HL-60 (cell line): Measurements from ENCODE around the gene DCTN1.

Experiments
- DNase-seq, 2 experiments: peaks; one replicate each; pipeline ENCODE4 v3.0.0-alpha.2; 2010 to 2020; ENCODE audit warnings: low read depth in 1 of 2, low spot score in 1 of 2
- H3K27ac ChIP-seq: fragments of 250-450 bp; sonication (Bioruptor Pico); replicated peaks from 2 replicates; pipeline ENCODE4 v1.5.1; 2020; ENCODE audit warnings: mild to moderate bottlenecking, moderate library complexity
- H3K27me3 ChIP-seq: fragments of 250-450 bp; sonication (Bioruptor Pico); 2 replicates; pipeline ENCODE4 v1.5.1; 2021; ENCODE audit warnings: mild to moderate bottlenecking, moderate library complexity; ENCODE audit not compliant: insufficient read depth, poor library complexity, severe bottlenecking
- H3K4me3 ChIP-seq: replicated peaks from 2 replicates; pipeline ENCODE4 v1.5.1; 2011; ENCODE audit warnings: mild to moderate bottlenecking, control low read depth, low read length; ENCODE audit not compliant: insufficient read depth
- GABPA ChIP-seq: IDR thresholded peaks from 2 replicates; pipeline ENCODE4 v1.6.1; 2012; ENCODE audit warnings: low read depth
- POLR2AphosphoS5 ChIP-seq: IDR thresholded peaks from 2 replicates; pipeline ENCODE4 v1.6.1; 2012; ENCODE audit warnings: low read depth
- REST ChIP-seq: IDR thresholded peaks from 2 replicates; pipeline ENCODE4 v1.6.1; 2012; ENCODE audit warnings: low read depth; ENCODE audit not compliant: insufficient replicate concordance
- SPI1 ChIP-seq: IDR thresholded peaks from 2 replicates; pipeline ENCODE4 v1.6.1; 2012; ENCODE audit warnings: low read depth, mild to moderate bottlenecking, borderline replicate concordance
- TF ChIP-seq, protein P1 (sequence below): IDR thresholded peaks from one replicate; pipeline ENCODE4 v1.5.1; 2011; ENCODE audit warnings: low read length, control low read depth, inconsistent platforms; ENCODE audit not compliant: insufficient read depth

DCTN1 gene

GRCh38 chr2:74383254-74383653 lies 3.1 kb upstream of the DCTN1 start:
- Histone ChIP-seq H3K4me3 (no peak overlapping the region), H3K27me3 (no peaks in the 10 kb centered on the region), H3K27ac (no peak overlapping the region)
- DNase-seq = no peak
- TF ChIP-seq POLR2AphosphoS5 = no peak

DNA sequence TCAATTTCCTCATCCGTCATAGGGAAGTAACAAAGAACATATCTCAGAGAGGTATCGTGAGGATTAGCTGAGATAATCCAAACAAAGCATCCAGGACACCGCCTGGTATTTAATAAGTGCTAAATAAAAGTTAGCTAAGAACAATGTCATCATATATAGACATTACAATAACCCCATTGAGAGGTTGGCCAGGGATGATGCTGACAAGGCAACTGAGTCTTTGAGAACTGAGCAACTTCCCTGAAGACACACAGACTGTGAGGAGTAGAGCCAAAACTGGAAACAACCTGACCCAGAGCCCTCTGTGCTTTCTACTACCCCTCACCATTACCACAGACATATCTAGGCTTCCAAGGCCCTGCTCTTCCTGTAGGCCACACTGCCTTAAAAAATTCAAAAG lies 1.6 kb upstream of the DCTN1 start:
- Histone ChIP-seq H3K4me3 (no peak overlapping the region), H3K27ac (no peak overlapping the region), H3K27me3 (no peaks in the 10 kb centered on the region)
- DNase-seq = no peak
- TF ChIP-seq GABPA = no peak
- no peak for TF ChIP-seq POLR2AphosphoS5
- TF ChIP-seq SPI1 = no peak
- no peak for TF ChIP-seq REST
- TF ChIP-seq, protein P1, sequence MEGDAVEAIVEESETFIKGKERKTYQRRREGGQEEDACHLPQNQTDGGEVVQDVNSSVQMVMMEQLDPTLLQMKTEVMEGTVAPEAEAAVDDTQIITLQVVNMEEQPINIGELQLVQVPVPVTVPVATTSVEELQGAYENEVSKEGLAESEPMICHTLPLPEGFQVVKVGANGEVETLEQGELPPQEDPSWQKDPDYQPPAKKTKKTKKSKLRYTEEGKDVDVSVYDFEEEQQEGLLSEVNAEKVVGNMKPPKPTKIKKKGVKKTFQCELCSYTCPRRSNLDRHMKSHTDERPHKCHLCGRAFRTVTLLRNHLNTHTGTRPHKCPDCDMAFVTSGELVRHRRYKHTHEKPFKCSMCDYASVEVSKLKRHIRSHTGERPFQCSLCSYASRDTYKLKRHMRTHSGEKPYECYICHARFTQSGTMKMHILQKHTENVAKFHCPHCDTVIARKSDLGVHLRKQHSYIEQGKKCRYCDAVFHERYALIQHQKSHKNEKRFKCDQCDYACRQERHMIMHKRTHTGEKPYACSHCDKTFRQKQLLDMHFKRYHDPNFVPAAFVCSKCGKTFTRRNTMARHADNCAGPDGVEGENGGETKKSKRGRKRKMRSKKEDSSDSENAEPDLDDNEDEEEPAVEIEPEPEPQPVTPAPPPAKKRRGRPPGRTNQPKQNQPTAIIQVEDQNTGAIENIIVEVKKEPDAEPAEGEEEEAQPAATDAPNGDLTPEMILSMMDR = no peak

- DNase-seq = no peak
- Histone ChIP-seq H3K27ac (no peak overlapping the region), H3K27me3 (no peaks in the 10 kb centered on the region), H3K4me3 (no peak overlapping the region)
- no peak for TF ChIP-seq GABPA
- no peak for TF ChIP-seq SPI1
- no peak for TF ChIP-seq POLR2AphosphoS5
- no peak for TF ChIP-seq REST
- TF ChIP-seq, protein P1 = no peak
These were observed 2.1 kb downstream of the DCTN1 start for GRCh38 chr2:74378007-74378406.

GRCh38 chr2:74375838-74376237 lies 4.3 kb downstream of the DCTN1 start:
- Histone ChIP-seq H3K27me3 (no peaks in the 10 kb centered on the region), H3K27ac (no peak overlapping the region), H3K4me3 (no peak overlapping the region)
- DNase-seq = peak in 1 of 2 experiments; percentile 42
- peak; percentile 84 for TF ChIP-seq SPI1
- TF ChIP-seq, protein P1 = no peak
